ENCODE measurements around the gene ZNF462.

GRCh38 chr9:106916466-106917235, 53.7 kb downstream of the ZNF462 start:
- no peak for TF ChIP-seq CTCF (IDR thresholded peaks at IDR 0.05)
- TF ChIP-seq EP300 (IDR thresholded peaks at IDR 0.05) = no peak
- no peak for TF ChIP-seq POLR2A (IDR thresholded peaks at IDR 0.05)

Measured in tibial nerve (tissue), 4 donors.